IgD-negative memory B cell (primary cell): ENCODE measurements around the gene PRMT5. TPM values are rescaled to one million over a fixed set of nuclear protein-coding genes. Genes with fewer than 3 reads are reported as not detected.
"Not testable (repeated sequence)": the region's sequence is repeated elsewhere in the genome, so short reads cannot be mapped to it uniquely, and the experiment has no call there.

Experiments used
- H3K27ac Mint-ChIP-seq, 3 donors: one replicate each; pipeline ENCODE4 v1.8.0; 2020 to 2022; ENCODE audit warnings: mild to moderate bottlenecking in 3 of 3, mixed read lengths in 3 of 3, moderate library complexity in 1 of 3
- H3K27me3 Mint-ChIP-seq: one replicate; pipeline ENCODE4 v1.8.0; 2021; ENCODE audit warnings: mixed read lengths
- H3K36me3 Mint-ChIP-seq: one replicate; pipeline ENCODE4 v1.8.0; 2020; ENCODE audit warnings: mild to moderate bottlenecking, mixed read lengths
- H3K4me1 Mint-ChIP-seq, 3 donors: one replicate each; pipeline ENCODE4 v1.8.0; 2020 to 2022; ENCODE audit warnings: mixed read lengths in 3 of 3, mild to moderate bottlenecking in 1 of 3
- H3K4me3 Mint-ChIP-seq, 4 donors: one replicate each; pipeline ENCODE4 v1.8.0; 2020 to 2022; ENCODE audit warnings: mild to moderate bottlenecking in 4 of 4, mixed read lengths in 4 of 4, moderate library complexity in 3 of 4
- H3K9me3 Mint-ChIP-seq, 3 donors: one replicate each; pipeline ENCODE4 v1.8.0; 2020 to 2021; ENCODE audit warnings: mixed read lengths in 3 of 3, mild to moderate bottlenecking in 1 of 3
- polyA plus RNA-seq: library from polyadenylated mRNA; unstranded; fragments of 300-500 nt; fragmentation: Illumina TruSeq; gene quantifications from one replicate; pipeline ENCODE4 v1.2.3, GENCODE V29; 2021

Gene PRMT5
- polyA plus RNA-seq, 1 donor from 2014 or later = 45.0 TPM

DNA sequence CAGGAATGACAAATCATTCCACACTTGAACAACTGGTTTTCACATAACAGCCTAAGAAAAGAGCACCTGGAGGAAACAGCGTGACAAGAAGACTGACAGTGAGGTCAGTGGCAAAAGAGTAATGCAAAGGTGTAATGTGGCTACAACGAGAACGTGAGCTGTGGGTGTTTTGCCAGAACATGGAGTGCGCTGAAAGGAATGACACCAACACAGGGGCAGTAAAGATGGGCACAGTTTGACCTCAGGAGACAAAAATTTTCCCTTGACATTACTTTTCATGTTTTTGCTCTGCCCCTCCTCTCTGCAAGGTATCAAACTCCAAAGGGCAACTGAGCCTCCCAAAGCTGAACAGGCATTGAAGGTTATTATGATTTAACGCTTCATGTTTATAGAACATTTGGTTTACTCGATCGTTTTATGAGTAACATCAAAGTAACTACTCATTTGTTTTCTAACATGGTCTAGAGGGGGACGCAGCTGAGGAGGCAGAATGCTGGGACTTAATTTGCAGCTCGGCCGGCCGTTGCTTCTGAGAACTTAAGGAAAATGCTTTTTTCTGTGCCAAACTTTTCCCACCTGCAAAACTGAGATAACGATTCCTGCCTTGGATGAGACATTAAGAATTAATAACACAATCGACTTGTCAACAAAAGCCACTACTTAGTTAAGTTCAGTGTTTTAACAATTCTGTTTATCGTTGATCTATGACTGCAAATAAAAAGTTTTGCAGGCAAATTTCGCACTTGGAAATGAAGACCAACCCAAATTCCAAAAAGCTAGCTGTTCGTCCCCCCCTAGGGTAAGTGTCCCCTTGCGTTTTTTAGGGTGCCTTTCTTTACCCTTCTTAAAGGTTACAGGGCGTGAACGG, 26.8 kb upstream of the PRMT5 start:
- peak overlapping the region; percentile 86 to 99 (median 98) for H3K4me3 Mint-ChIP-seq
- H3K27ac Mint-ChIP-seq = peak overlapping the region; percentile 78 to 84 (median 84)
- H3K36me3 Mint-ChIP-seq = peaks cover 2% of the 10 kb centered on the region

DNA sequence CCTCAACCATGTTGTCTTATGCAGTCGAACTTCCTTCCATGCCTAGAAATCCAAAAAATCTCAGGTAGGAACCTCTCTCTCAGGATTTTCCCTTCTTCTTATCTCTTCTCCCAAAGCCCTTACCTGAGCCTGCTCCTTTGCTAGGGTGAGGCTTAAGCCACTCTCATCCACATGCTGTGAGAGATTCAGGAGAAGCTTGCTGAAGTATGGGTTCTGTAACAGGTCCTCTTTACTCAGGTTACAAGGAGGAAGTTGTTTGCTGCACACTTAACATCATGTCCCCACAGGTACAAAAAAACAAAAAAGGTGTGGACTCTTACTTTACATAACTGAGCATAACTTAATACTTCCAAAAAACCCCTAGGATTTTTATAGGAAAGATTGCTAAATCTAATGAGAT, 23.2 kb upstream of the PRMT5 start:
- H3K4me1 Mint-ChIP-seq = peaks cover 8 to 17% (median 14%) of the 10 kb centered on the region in 3 donors
- no peaks in the 10 kb centered on the region for H3K27me3 Mint-ChIP-seq
- peaks cover 7% of the 10 kb centered on the region for H3K36me3 Mint-ChIP-seq
- peak overlapping the region in 1 of 4 donors; percentile 52 for H3K4me3 Mint-ChIP-seq
- no peaks in the 10 kb centered on the region for H3K9me3 Mint-ChIP-seq
- no peak overlapping the region for H3K27ac Mint-ChIP-seq

More for the DNA sequence above, 26.8 kb upstream of the PRMT5 start:
- no peaks in the 10 kb centered on the region for H3K9me3 Mint-ChIP-seq
- H3K27me3 Mint-ChIP-seq = no peaks in the 10 kb centered on the region
- peaks cover 10 to 17% (median 15%) of the 10 kb centered on the region in 3 donors for H3K4me1 Mint-ChIP-seq

DNA sequence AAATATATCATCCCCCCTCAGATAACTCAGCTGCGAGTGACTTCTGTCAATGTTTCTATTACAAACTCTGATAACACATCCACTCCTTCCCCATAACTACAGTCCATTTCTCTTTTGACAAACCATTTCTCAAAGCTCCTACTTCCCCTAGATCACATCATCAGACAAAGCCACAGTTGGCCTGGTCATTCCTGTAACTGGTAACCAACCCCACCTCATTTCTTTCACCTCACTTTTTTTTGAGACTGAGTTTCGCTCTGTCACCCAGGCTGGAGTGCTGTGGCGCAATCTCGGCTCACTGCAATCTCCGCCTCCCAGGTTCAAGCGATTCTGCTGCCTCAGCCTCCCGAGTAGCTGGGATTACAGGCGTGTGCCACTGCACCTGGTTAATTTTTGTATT, 22.6 kb upstream of the PRMT5 start:
- H3K27ac Mint-ChIP-seq, H3K9me3 Mint-ChIP-seq, H3K27me3 Mint-ChIP-seq, H3K4me3 Mint-ChIP-seq, H3K36me3 Mint-ChIP-seq: not testable (repeated sequence)
- H3K4me1 Mint-ChIP-seq = peaks cover 8 to 17% (median 14%) of the 10 kb centered on the region in 3 donors

DNA sequence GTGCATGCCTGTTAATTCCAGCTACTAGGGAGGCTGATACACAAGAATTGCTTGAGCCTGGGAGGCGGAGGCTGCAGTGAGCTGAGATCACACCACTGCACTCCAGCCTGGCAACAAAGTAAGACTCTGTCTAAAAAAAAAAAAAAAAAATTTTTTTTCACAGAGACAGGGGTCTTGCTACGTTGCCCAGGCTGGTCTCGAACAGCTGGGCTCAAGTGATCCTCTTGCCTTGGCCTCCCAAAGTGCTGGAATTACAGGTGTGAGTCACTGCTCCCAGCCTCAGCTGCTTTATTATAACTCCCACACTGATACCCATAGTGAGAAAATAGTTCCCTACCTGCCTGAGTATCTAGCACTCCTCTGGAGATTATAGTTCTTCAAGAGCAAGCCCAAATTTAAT, 16.5 kb upstream of the PRMT5 start:
- Mint-ChIP-seq H3K27ac (no peak overlapping the region), H3K36me3 (peaks cover 7% of the 10 kb centered on the region), H3K9me3 (no peaks in the 10 kb centered on the region), H3K4me3 (no peak overlapping the region), H3K27me3 (no peaks in the 10 kb centered on the region), H3K4me1 (no peaks in the 10 kb centered on the region)

DNA sequence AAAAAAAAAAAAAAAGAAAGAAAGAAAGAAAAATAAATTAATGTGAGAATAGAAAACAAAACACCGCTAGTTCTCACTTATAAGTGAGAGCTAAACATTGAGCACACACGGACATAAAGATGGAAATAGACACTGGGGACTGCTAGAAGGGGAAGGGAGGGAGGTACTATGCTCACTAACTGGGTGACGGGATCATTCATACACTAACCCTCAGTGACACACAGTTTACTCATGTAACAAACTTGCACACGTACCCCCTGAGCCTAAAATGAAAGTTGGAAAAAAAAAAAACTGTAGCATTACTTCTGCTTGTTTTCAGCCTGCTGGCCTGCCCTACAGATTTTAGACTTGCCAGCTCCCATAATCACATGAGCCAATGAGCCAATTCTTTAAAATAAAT, 10.5 kb upstream of the PRMT5 start:
- peaks cover 7% of the 10 kb centered on the region for H3K36me3 Mint-ChIP-seq
- H3K27me3 Mint-ChIP-seq = no peaks in the 10 kb centered on the region
- H3K27ac Mint-ChIP-seq = peak overlapping the region in 1 of 3 donors; percentile 77
- H3K4me3 Mint-ChIP-seq = no peak overlapping the region
- peaks cover 0 to 3% (median 0%) of the 10 kb centered on the region in 3 donors for H3K4me1 Mint-ChIP-seq
- H3K9me3 Mint-ChIP-seq = no peaks in the 10 kb centered on the region

DNA sequence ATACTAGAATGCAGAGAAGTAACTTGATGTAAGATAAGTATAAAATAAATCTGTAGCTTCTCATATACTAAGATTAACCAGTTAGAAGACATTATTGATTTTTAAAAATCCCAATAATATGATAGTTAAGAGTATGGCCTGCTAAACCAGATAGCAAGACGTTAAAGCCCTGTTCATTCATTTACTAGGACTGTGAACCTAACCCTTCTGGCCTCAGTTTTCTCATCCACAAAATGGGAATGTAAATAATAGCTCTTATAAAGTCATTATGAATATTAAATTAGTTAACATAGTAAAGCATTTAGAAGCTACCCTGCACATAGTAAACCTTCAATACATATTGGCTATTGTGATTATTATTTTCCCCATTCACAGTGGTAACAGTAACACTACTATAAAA, 6.0 kb upstream of the PRMT5 start:
- no peak overlapping the region for H3K27ac Mint-ChIP-seq
- H3K4me1 Mint-ChIP-seq = peaks cover 7 to 13% (median 11%) of the 10 kb centered on the region in 3 donors
- H3K4me3 Mint-ChIP-seq = no peak overlapping the region
- H3K36me3 Mint-ChIP-seq = peaks cover 5% of the 10 kb centered on the region
- H3K9me3 Mint-ChIP-seq = no peaks in the 10 kb centered on the region
- H3K27me3 Mint-ChIP-seq = no peaks in the 10 kb centered on the region

DNA sequence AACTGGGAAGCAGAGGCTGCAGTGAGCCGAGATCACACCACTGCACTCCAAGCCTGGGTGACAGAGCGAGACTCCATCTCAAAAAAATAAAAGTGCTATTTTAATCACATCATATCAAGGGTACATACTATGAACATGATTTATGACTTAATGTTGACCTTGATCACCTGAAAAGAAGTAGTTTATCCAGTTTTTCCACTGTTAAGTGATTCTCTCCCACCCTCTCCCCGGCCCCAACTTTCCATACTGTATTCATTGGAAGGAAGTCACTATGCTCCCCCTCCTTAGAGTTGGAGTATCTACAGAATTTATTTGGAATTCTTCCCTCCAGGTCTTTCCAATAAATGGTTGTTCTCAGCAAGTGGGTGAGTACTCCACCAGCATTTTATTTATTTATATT, 3.0 kb upstream of the PRMT5 start:
- H3K4me3 Mint-ChIP-seq = peak overlapping the region in 1 of 4 donors; percentile 15
- no peaks in the 10 kb centered on the region for H3K27me3 Mint-ChIP-seq
- peaks cover 1% of the 10 kb centered on the region for H3K36me3 Mint-ChIP-seq
- peaks cover 7 to 14% (median 13%) of the 10 kb centered on the region in 3 donors for H3K4me1 Mint-ChIP-seq
- no peaks in the 10 kb centered on the region for H3K9me3 Mint-ChIP-seq
- H3K27ac Mint-ChIP-seq = peak overlapping the region in 2 of 3 donors; percentile 6 to 8

DNA sequence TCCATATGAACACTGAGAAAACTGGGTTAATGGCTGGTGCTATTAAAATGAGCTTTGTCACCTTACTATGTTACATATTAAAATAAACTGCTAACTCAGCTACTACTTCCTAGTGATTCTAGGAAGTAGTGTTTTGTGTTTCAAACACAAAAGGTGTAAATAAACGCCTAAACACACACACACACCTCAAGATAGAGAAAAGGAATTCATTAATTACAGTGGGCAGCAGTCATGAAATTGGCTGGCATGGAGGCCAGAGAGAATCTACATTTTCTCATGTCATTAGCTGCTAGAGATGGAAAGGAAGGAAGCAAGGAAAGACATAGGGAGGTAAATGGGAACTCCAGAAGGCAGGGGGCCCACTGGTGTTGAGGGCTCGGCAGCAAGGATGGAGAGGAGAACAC, 787 bp upstream of the PRMT5 start:
- Mint-ChIP-seq H3K9me3 (no peaks in the 10 kb centered on the region), H3K36me3 (no peaks in the 10 kb centered on the region), H3K4me3 (no peak overlapping the region)

DNA sequence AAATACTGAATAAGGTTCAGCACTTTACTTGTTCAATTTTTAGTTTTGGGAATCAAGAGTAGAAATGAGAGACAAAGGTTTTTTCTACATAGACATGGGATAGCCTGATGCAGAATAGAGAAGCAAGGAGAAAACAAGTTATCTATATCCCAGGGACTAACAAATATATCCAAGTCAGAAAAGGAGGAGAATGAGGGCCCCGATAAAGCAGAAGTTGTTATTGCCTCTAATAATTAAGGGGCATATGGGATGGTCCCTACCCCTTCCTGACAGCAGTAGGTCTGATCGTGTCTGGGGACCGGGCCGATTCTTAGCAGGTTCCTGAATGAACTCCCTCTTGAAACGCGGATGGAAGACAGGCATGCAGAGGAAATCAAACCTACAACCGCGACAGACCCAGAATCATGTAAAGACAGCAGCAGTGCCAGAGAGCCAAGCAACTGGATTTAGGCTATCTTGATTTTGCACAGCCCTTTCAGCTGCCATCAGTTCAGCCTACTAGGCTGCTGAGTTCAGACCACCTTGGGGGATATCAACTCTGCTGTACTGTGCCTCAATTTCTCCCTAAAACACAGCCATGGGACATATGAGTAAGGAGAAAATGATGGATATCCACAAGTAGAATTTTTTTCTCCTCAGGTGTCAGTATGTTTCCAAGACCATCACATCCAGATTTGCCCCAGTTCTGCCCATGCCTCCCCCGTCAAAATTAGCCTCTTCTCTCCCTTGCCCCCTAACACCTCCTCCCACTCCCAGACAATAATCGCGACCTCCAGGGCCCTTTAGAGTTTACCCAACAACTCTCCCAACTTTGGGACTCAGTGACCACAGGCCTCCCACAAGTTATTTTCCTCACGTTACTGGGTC, 706 bp downstream of the PRMT5 start:
- Mint-ChIP-seq H3K27me3 (no peaks in the 10 kb centered on the region), H3K9me3 (no peaks in the 10 kb centered on the region), H3K4me3 (no peak overlapping the region), H3K4me1 (peaks cover 3 to 20% (median 16%) of the 10 kb centered on the region in 3 donors), H3K36me3 (no peaks in the 10 kb centered on the region), H3K27ac (no peak overlapping the region)

More for the DNA sequence above, 787 bp upstream of the PRMT5 start:
- H3K27ac Mint-ChIP-seq = no peak overlapping the region
- peaks cover 7 to 24% (median 19%) of the 10 kb centered on the region in 3 donors for H3K4me1 Mint-ChIP-seq
- no peaks in the 10 kb centered on the region for H3K27me3 Mint-ChIP-seq

DNA sequence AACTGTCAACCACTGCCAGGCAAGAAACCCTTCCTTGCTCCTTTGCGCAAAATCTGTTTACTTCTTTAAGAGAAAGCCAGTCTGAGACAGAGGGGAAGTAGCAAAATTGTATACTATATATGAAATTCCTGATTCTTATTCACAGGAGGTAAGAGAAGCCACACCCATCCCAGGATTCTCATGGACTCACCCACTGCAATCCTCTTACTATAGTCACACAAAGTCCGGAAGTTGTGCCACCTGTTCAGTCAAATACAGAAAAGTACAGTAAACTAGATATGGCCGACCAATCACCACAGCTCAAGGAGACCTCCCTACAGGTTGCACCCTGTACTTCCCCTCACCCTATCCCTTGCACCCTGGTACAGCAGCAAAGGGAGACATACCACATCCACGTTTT, 2.9 kb downstream of the PRMT5 start:
- Mint-ChIP-seq H3K4me3 (peak overlapping the region in 1 of 4 donors; percentile 26), H3K4me1 (peaks cover 0 to 17% (median 8%) of the 10 kb centered on the region in 3 donors), H3K27me3 (no peaks in the 10 kb centered on the region), H3K36me3 (peaks cover 10% of the 10 kb centered on the region), H3K27ac (peak overlapping the region in 2 of 3 donors; percentile 8 to 50), H3K9me3 (no peaks in the 10 kb centered on the region)

DNA sequence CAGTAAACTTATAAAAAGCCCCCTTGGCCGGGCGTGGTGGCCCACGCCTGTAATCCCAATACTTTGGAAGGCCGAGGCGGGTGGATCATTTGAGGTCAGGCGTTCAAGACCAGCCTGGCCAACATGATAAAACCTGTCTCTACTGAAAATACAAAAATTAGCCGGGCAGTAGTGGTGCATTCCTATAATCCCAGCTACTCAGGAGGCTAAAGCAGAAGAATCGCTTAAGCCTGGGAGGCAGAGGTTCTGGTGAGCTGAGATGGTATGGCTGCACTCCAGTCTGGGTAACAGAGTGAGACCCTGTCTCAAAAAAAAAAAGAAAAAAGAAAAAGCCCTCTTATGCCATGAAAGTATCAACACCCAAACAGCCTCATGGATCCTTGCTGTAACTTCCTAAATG, 3.7 kb downstream of the PRMT5 start:
- Mint-ChIP-seq H3K4me3 (no peak overlapping the region), H3K27me3 (no peaks in the 10 kb centered on the region), H3K36me3 (peaks cover 12% of the 10 kb centered on the region), H3K9me3 (no peaks in the 10 kb centered on the region), H3K4me1 (peaks cover 0 to 17% (median 8%) of the 10 kb centered on the region in 3 donors), H3K27ac (peak overlapping the region in 1 of 3 donors; percentile 8)

DNA sequence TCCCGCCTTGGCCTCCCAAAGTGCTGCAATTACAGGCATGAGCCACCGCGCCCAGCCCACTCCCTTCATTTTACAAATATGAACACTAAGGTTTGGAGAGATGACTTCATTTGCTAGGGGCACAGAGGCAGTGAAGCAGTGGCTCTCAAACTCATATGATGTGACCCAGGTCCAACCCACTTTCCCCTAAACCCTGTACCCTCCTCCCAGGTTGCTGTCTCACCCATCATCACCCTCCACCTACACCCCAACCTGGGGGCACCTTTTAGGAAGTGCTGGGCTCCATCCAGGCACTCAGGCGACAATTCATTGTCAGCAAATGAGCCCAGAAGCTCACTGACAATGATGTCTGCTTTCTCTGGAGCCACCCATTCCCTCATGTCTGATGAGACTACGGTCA, 5.4 kb downstream of the PRMT5 start:
- H3K4me1 Mint-ChIP-seq = peaks cover 7 to 17% (median 8%) of the 10 kb centered on the region in 3 donors
- H3K27ac Mint-ChIP-seq = no peak overlapping the region
- H3K27me3 Mint-ChIP-seq = no peaks in the 10 kb centered on the region
- H3K9me3 Mint-ChIP-seq = peaks cover 0 to 2% (median 0%) of the 10 kb centered on the region in 3 donors
- peak overlapping the region in 1 of 4 donors; percentile 6 for H3K4me3 Mint-ChIP-seq
- H3K36me3 Mint-ChIP-seq = peaks cover 12% of the 10 kb centered on the region

DNA sequence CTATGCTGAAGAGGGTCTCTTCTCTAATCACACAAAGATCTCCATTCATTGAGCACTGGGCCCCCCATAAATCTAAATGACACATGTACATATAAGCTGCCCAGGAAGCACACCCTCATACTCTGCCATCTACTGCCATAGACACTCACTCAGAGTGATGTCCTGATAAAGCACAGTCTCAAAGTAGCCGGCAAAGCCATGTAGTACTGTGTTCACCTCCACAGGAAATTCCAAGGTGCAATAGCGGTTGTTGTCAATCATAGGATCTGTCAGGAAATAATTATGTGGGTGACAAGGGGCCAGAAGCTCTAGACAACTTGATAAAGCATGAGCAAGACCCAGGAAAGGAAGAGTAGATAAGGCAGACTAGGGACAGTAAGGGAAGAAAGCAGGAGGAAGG, 6.9 kb downstream of the PRMT5 start:
- Mint-ChIP-seq H3K4me3 (peak overlapping the region in 1 of 4 donors; percentile 6), H3K9me3 (peaks cover 0 to 2% (median 0%) of the 10 kb centered on the region in 3 donors), H3K27ac (peak overlapping the region in 1 of 3 donors; percentile 13), H3K36me3 (peaks cover 12% of the 10 kb centered on the region), H3K4me1 (peaks cover 10 to 23% (median 12%) of the 10 kb centered on the region in 3 donors), H3K27me3 (no peaks in the 10 kb centered on the region)

DNA sequence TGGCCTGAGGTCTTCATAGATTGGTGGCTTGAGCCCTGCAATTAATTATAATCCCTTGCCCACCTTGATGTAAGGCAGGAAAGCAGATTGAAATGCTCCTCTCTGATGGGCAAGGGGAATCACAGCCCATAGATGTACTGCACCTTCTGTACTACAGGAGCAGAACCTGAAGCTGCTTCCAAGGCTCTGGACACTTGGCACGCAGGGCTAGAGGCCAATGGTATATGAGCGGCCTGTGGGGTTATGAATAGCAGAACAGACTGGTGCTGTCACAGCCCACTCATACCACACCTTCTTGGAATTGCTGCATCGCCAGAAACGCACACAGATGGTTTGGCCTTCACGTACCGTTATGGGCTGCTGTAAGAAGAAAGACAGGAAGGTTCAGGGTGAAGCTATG, 8.5 kb downstream of the PRMT5 start:
- Mint-ChIP-seq H3K36me3 (peaks cover 14% of the 10 kb centered on the region), H3K27me3 (no peaks in the 10 kb centered on the region), H3K9me3 (peaks cover 0 to 2% (median 0%) of the 10 kb centered on the region in 3 donors), H3K27ac (peak overlapping the region in 1 of 3 donors; percentile 99), H3K4me3 (peak overlapping the region in 2 of 4 donors; percentile 66 to 93), H3K4me1 (peaks cover 11 to 15% (median 15%) of the 10 kb centered on the region in 3 donors)

DNA sequence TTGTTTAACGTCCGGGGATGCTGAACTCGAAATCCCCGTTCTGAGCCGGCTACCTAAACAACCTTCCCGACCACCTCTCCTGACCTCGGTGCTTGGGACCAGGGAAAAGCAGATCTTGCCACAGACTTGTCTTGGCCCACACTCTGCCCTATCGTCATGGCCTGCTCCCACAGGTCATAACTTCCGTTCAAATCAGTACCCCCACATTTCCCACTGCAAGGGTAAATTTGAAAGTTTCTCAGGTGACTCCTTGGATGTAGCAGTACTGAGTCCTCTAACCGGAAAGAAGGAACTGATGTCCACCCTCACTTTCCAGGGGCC, 9.6 kb downstream of the PRMT5 start:
- H3K36me3 Mint-ChIP-seq = peaks cover 14% of the 10 kb centered on the region
- peaks cover 15 to 20% (median 15%) of the 10 kb centered on the region in 3 donors for H3K4me1 Mint-ChIP-seq
- peak overlapping the region; percentile 99 to 100 (median 100) for H3K27ac Mint-ChIP-seq
- H3K4me3 Mint-ChIP-seq = peak overlapping the region; percentile 93 to 99 (median 98)
- H3K27me3 Mint-ChIP-seq = no peaks in the 10 kb centered on the region
- peaks cover 0 to 2% (median 0%) of the 10 kb centered on the region in 3 donors for H3K9me3 Mint-ChIP-seq
